Mesendoderm (in vitro differentiated cells): ENCODE data around the gene ALDH1A3.

Source experiments
- DNase-seq: peaks from one replicate; pipeline ENCODE4 v3.0.0; 2013
- H2AK5ac ChIP-seq: 2 replicates; pipeline ENCODE4 v1.6.1; 2013; ENCODE audit warnings: low read length, inconsistent platforms
- H2BK120ac ChIP-seq: 2 replicates; pipeline ENCODE4 v1.6.1; 2013; ENCODE audit warnings: low read depth, mild to moderate bottlenecking, low read length, moderate library complexity, mixed read lengths
- H2BK15ac ChIP-seq: replicated peaks from 2 replicates; pipeline ENCODE4 v1.6.1; 2013; ENCODE audit warnings: low read depth, mild to moderate bottlenecking, moderate library complexity
- H2BK5ac ChIP-seq: 2 replicates; pipeline ENCODE4 v1.6.1; 2013; ENCODE audit warnings: low read length, inconsistent platforms
- H3K18ac ChIP-seq: 2 replicates; pipeline ENCODE4 v1.6.1; 2013; ENCODE audit warnings: mild to moderate bottlenecking, low read length, mixed read lengths
- H3K23ac ChIP-seq: one replicate; pipeline ENCODE4 v1.6.1; 2013; ENCODE audit warnings: low read length
- H3K27ac ChIP-seq: 2 replicates; pipeline ENCODE4 v1.5.1; 2013; ENCODE audit warnings: low read depth, mild to moderate bottlenecking, inconsistent platforms, low read length, moderate library complexity
- H3K27me3 ChIP-seq: 2 replicates; pipeline ENCODE4 v1.6.1; 2013; ENCODE audit warnings: low read length, control low read depth, mild to moderate bottlenecking, inconsistent platforms; ENCODE audit not compliant: insufficient read depth, poor library complexity
- H3K36me3 ChIP-seq: 2 replicates; pipeline ENCODE4 v1.6.1; 2013; ENCODE audit warnings: low read length, inconsistent platforms; ENCODE audit not compliant: control insufficient read depth, insufficient read depth
- H3K4ac ChIP-seq: one replicate; pipeline ENCODE4 v1.6.1; 2013; ENCODE audit warnings: low read depth, mild to moderate bottlenecking, low read length, moderate library complexity
- H3K4me1 ChIP-seq: 2 replicates; pipeline ENCODE4 v1.6.1; 2013; ENCODE audit warnings: low read depth, low read length, inconsistent platforms; ENCODE audit not compliant: control insufficient read depth
- H3K4me2 ChIP-seq: 2 replicates; pipeline ENCODE4 v1.6.1; 2013; ENCODE audit warnings: low read length
- H3K4me3 ChIP-seq: 2 replicates; pipeline ENCODE4 v1.5.1; 2013; ENCODE audit warnings: mild to moderate bottlenecking, low read length
- H3K56ac ChIP-seq: one replicate; pipeline ENCODE4 v1.6.1; 2013; ENCODE audit warnings: low read length
- H3K79me1 ChIP-seq: 2 replicates; pipeline ENCODE4 v1.6.1; 2013; ENCODE audit warnings: low read length, inconsistent platforms
- H3K79me2 ChIP-seq: 2 replicates; pipeline ENCODE4 v1.6.1; 2013; ENCODE audit warnings: mild to moderate bottlenecking, low read length; ENCODE audit not compliant: control insufficient read depth, insufficient read depth
- H3K9ac ChIP-seq: 2 replicates; pipeline ENCODE4 v1.6.1; 2013; ENCODE audit warnings: low read length, inconsistent platforms
- H4K5ac ChIP-seq: one replicate; pipeline ENCODE4 v1.6.1; 2013; ENCODE audit warnings: low read length
- H4K8ac ChIP-seq: one replicate; pipeline ENCODE4 v1.6.1; 2013; ENCODE audit warnings: low read depth, mild to moderate bottlenecking, control low read depth, low read length, moderate library complexity
- WGBS: extraction: QIAGEN DNeasy Blood & Tissue Kit; methylation state at CpG from one replicate; pipeline ENCODE4 v1.1.7; 2013; ENCODE audit warnings: low lambda C conversion rate, missing lambda C conversion rate; ENCODE audit not compliant: insufficient coverage; ENCODE audit errors: extremely low coverage; 5-methylcytosine and 5-hydroxymethylcytosine counted together

Gene ALDH1A3

GRCh38 chr15:100877551-100877950, 2.1 kb upstream of the ALDH1A3 start:
- Histone ChIP-seq H3K27ac (no peak overlapping the region), H3K56ac (no peak overlapping the region), H3K9ac (no peak overlapping the region), H2BK5ac (no peak overlapping the region), H2AK5ac (no peak overlapping the region), H3K4me1 (no peaks in the 10 kb centered on the region), H3K4me2 (no peak overlapping the region), H3K4me3 (no peak overlapping the region), H4K8ac (no peak overlapping the region), H3K23ac (no peak overlapping the region), H3K4ac (no peak overlapping the region), H2BK15ac (no peak overlapping the region), H3K79me1 (no peaks in the 10 kb centered on the region), H2BK120ac (no peak overlapping the region), H3K36me3 (no peaks in the 10 kb centered on the region), H3K18ac (no peak overlapping the region), H4K5ac (no peak overlapping the region), H3K79me2 (no peaks in the 10 kb centered on the region), H3K27me3 (peaks cover 14% of the 10 kb centered on the region)
- WGBS: no CpG with 5 or more reads among the region's 10 CpGs
- DNase-seq: no peak

DNA sequence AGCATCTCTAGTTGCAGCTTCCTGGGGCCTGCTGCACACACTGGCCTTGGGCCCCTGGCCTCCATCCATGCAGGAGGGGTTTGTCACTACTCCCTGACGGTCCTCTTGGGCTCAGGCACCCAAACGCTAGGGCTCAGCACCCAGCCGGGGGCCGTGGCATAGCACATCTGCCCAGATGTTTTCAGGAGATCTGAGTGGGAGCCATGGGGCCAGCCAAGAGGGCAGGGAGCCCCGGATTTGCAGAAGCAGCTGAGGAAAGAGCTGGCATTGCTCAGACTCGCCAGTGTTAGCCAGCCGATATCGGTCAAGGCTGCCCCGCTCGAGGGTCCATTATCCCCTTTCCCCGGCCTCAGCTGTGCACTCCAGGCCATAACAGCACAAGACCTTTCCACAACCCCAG, 1.5 kb upstream of the ALDH1A3 start:
- Histone ChIP-seq H3K4ac (no peak overlapping the region), H4K5ac (no peak overlapping the region), H3K79me1 (no peaks in the 10 kb centered on the region), H3K23ac (no peak overlapping the region), H2BK15ac (no peak overlapping the region), H3K27me3 (peaks cover 14% of the 10 kb centered on the region), H3K79me2 (no peaks in the 10 kb centered on the region), H3K4me3 (no peak overlapping the region), H3K4me1 (no peaks in the 10 kb centered on the region), H3K18ac (no peak overlapping the region), H3K56ac (no peak overlapping the region), H3K36me3 (no peaks in the 10 kb centered on the region), H3K9ac (no peak overlapping the region), H2BK120ac (no peak overlapping the region), H3K4me2 (no peak overlapping the region), H2BK5ac (no peak overlapping the region), H4K8ac (no peak overlapping the region), H3K27ac (no peak overlapping the region), H2AK5ac (no peak overlapping the region)
- no CpG with 5 or more reads among the region's 11 CpGs for WGBS
- no peak for DNase-seq

DNA sequence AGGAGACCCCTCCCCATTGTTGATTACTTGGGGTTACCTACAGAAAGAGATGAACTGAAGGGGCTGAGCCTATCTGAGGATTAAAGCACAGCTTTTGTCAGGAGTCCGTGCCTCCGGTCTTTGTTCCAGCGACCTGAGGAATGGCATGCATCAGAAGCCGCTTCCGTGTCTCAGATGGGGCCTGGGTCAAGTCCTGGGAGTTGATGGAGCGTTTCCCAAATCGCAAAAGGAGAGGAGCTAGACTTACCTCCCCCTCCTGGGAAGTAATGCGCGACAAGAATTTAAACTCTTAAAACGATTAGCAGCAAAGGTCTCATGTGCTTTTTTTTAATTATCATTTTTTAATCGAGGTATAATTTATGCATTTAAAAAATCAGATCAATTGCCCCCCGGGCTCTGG, 983 bp upstream of the ALDH1A3 start:
- Histone ChIP-seq H3K4ac (peak overlapping the region; percentile 81), H4K5ac (no peak overlapping the region), H3K79me1 (no peaks in the 10 kb centered on the region), H3K23ac (no peak overlapping the region), H2BK5ac (no peak overlapping the region), H3K4me2 (no peak overlapping the region), H3K4me3 (no peak overlapping the region), H3K18ac (peak overlapping the region; percentile 72), H2BK120ac (no peak overlapping the region), H3K27me3 (peaks cover 14% of the 10 kb centered on the region), H4K8ac (no peak overlapping the region), H3K27ac (no peak overlapping the region), H2BK15ac (no peak overlapping the region), H3K9ac (no peak overlapping the region), H3K36me3 (no peaks in the 10 kb centered on the region), H3K4me1 (no peaks in the 10 kb centered on the region), H3K79me2 (no peaks in the 10 kb centered on the region), H3K56ac (no peak overlapping the region), H2AK5ac (no peak overlapping the region)
- WGBS: no CpG with 5 or more reads among the region's 12 CpGs
- peak; percentile 69 for DNase-seq

GRCh38 chr15:100879061-100879463, 569 bp upstream of the ALDH1A3 start:
- no peaks in the 10 kb centered on the region for H3K4me1 ChIP-seq
- no peak overlapping the region for H4K8ac ChIP-seq
- peak overlapping the region; percentile 42 for H3K4me2 ChIP-seq
- H3K18ac ChIP-seq: peak overlapping the region; percentile 72
- H3K27me3 ChIP-seq: peaks cover 14% of the 10 kb centered on the region
- peak overlapping the region; percentile 61 for H3K56ac ChIP-seq
- no peak overlapping the region for H3K27ac ChIP-seq
- H2BK5ac ChIP-seq: no peak overlapping the region
- peak overlapping the region; percentile 46 for H3K9ac ChIP-seq
- no peaks in the 10 kb centered on the region for H3K79me2 ChIP-seq
- H3K79me1 ChIP-seq: no peaks in the 10 kb centered on the region
- H2AK5ac ChIP-seq: no peak overlapping the region
- no peak overlapping the region for H3K4me3 ChIP-seq
- H4K5ac ChIP-seq: no peak overlapping the region
- no CpG with 5 or more reads among the region's 62 CpGs for WGBS
- peak; percentile 25 for DNase-seq
- H2BK15ac ChIP-seq: no peak overlapping the region
- H3K36me3 ChIP-seq: no peaks in the 10 kb centered on the region
- peak overlapping the region; percentile 81 for H3K4ac ChIP-seq
- peak overlapping the region; percentile 17 for H2BK120ac ChIP-seq
- no peak overlapping the region for H3K23ac ChIP-seq

DNA sequence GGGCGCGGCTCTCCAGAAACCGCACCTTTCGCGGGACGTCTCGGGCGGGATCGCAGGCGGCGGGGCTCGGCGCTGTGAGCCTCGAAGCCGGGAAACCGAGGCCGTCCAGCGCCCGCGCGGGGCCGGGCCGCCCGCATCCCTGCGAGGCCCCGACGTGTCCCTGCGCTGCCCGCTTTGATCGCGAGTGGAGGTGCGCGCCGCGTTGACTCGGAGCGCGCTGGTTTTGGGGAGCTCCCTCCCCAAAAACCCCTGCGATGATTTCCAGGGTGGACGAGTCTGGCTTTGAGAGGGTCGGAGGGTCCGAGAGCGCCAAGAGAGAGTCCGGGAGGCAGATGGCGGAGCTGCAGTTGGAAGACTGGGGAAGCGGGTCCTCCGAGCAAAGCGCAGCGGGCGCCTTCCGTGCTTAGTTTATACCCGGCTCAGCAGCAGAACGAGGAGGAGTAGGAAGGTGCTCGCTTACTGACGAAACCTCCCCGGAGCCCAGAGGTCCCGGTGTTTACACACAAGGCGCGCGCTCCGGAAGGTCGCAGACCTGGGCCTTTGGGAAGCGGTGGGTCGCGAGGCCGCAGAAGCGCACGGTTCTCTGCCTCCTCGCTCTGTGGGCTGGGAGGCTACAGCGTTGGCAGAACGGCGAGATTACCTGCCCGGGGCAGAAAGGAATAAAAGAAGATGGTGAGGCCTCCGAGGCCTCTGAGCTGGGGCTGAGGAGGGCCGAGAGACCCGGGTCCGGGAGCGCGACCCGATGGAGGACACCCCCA, 687 bp downstream of the ALDH1A3 start:
- WGBS: no CpG with 5 or more reads among the region's 80 CpGs
- no peaks in the 10 kb centered on the region for H3K79me2 ChIP-seq
- H3K4me3 ChIP-seq: peak overlapping the region; percentile 35

DNA sequence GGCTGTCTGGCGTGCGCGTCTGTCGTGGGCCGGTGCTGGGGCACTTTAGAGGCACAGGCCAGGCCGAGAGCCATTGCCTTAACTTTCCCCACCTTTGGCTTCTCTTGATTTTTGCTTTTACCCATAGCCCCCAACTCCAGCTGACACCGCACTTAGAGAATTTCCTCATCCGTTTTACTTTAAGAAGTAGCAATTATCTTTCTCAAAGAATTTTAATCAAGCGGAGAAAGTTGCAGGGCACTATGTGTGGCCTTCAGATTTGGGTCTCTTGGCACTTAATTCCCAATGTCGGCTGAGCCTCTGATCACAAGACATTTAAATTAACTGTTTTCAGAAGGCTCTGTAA, 1.2 kb downstream of the ALDH1A3 start:
- H3K79me2 ChIP-seq: no peaks in the 10 kb centered on the region
- no CpG with 5 or more reads among the region's 10 CpGs for WGBS
- H4K8ac ChIP-seq: no peak overlapping the region
- peak overlapping the region; percentile 35 for H3K23ac ChIP-seq
- H3K36me3 ChIP-seq: no peaks in the 10 kb centered on the region
- H3K27me3 ChIP-seq: peaks cover 14% of the 10 kb centered on the region
- peak overlapping the region; percentile 65 for H3K9ac ChIP-seq
- H3K4me2 ChIP-seq: peak overlapping the region; percentile 85
- H3K18ac ChIP-seq: no peak overlapping the region
- no peak overlapping the region for H2AK5ac ChIP-seq
- no peak for DNase-seq
- H3K4me3 ChIP-seq: no peak overlapping the region
- no peaks in the 10 kb centered on the region for H3K4me1 ChIP-seq
- no peak overlapping the region for H2BK15ac ChIP-seq
- H3K27ac ChIP-seq: no peak overlapping the region
- no peak overlapping the region for H2BK5ac ChIP-seq
- no peak overlapping the region for H2BK120ac ChIP-seq
- H3K4ac ChIP-seq: no peak overlapping the region
- no peak overlapping the region for H4K5ac ChIP-seq
- no peaks in the 10 kb centered on the region for H3K79me1 ChIP-seq
- peak overlapping the region; percentile 79 for H3K56ac ChIP-seq

More for the DNA sequence above, 687 bp downstream of the ALDH1A3 start:
- Histone ChIP-seq H2BK120ac (no peak overlapping the region), H3K18ac (peak overlapping the region; percentile 33), H2AK5ac (no peak overlapping the region), H3K27ac (no peak overlapping the region), H3K36me3 (no peaks in the 10 kb centered on the region), H3K79me1 (no peaks in the 10 kb centered on the region), H3K4me2 (peak overlapping the region; percentile 85), H4K5ac (no peak overlapping the region), H3K56ac (peak overlapping the region; percentile 79), H3K9ac (peak overlapping the region; percentile 65), H3K4me1 (no peaks in the 10 kb centered on the region), H3K23ac (peak overlapping the region; percentile 35), H2BK15ac (no peak overlapping the region), H2BK5ac (no peak overlapping the region), H3K4ac (no peak overlapping the region), H3K27me3 (peaks cover 14% of the 10 kb centered on the region), H4K8ac (no peak overlapping the region)
- DNase-seq: peak; percentile 53
